ENCODE data around the gene AZGP1.
"Not testable (repeated sequence)": the region's sequence is repeated elsewhere in the genome, so short reads cannot be mapped to it uniquely, and the experiment has no call there.

DNA sequence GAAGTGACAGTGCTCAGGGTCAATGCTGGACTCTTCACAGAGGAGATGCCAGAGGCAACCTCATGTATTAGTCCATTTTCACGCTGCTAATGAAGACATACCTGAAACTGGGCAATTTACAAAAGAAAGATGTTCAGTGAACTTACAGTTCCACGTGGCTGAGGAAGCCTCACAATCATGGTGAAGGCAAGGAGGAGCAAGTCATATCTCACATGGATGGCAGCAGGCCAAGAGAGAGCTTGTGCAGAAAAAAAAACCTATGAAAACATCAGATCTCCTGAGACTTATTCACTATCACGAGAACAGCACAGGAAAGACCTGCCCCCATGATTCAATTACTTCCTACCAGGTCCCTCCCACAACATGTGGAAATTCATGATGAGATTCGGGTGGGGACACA is 40.8 kb downstream of the AZGP1 start:
- TF ChIP-seq, protein P1, sequence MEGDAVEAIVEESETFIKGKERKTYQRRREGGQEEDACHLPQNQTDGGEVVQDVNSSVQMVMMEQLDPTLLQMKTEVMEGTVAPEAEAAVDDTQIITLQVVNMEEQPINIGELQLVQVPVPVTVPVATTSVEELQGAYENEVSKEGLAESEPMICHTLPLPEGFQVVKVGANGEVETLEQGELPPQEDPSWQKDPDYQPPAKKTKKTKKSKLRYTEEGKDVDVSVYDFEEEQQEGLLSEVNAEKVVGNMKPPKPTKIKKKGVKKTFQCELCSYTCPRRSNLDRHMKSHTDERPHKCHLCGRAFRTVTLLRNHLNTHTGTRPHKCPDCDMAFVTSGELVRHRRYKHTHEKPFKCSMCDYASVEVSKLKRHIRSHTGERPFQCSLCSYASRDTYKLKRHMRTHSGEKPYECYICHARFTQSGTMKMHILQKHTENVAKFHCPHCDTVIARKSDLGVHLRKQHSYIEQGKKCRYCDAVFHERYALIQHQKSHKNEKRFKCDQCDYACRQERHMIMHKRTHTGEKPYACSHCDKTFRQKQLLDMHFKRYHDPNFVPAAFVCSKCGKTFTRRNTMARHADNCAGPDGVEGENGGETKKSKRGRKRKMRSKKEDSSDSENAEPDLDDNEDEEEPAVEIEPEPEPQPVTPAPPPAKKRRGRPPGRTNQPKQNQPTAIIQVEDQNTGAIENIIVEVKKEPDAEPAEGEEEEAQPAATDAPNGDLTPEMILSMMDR (IDR thresholded peaks at IDR 0.05; ENCODE audit: borderline replicate concordance, extremely low read depth, low read length, poor library complexity, severe bottlenecking), result not testable (repeated sequence)
- TF ChIP-seq EZH2 (IDR thresholded peaks at IDR 0.05; ENCODE audit: borderline replicate concordance, low read depth, low read length, severe bottlenecking), result not testable (repeated sequence)

All from DND-41 (cell line).